A549 (cell line): Measurements from ENCODE around the gene TCF7L2. TPM values are rescaled to one million over a fixed set of nuclear protein-coding genes. Genes with fewer than 3 reads are reported as not detected.

Experiments used
- ATAC-seq, 2 experiments: fragments of 200-7000 bp in 1 of 2; fragments of >200 bp in 1 of 2; cut with Nextera tagmentation in 1 of 2; cut with Tn5 transposase in 1 of 2; 3 replicates each; pipeline versions ENCODE4 v1.8.0 to v1.9.1; 2018 to 2020; ENCODE audit warnings: mild to moderate bottlenecking in 1 of 2, moderate library complexity in 1 of 2
- CTCF ChIA-PET: fragments of 300-600 bp; sonication (Branson Sonifier 250); formaldehyde crosslinking; extraction: SDS; loops from one replicate; lab custom pipeline; 2021; ENCODE audit warnings: antibody characterized with exemption, inconsistent platforms; lab: Yijun Ruan, JAX
- POLR2A ChIA-PET: fragments of 350-600 bp; formaldehyde crosslinking; extraction: SDS; loops from one replicate; lab custom pipeline; 2021; ENCODE audit warnings: antibody characterized with exemption, inconsistent platforms; lab: Yijun Ruan, JAX
- DNase-seq, 2 experiments: peaks; one replicate each; pipeline versions ENCODE4 v3.0.0 to v3.0.0-alpha.2; 2011 to 2016; ENCODE audit warnings: low read depth in 1 of 2, low spot score in 1 of 2
- FAIRE-seq: peaks from 2 replicates; lab custom pipeline; 2011; peaks lifted over from hg19 to GRCh38; lab: Jason Lieb, UNC
- H3K27ac ChIP-seq, 2 experiments: fragments of >200 bp; sonication (Bioruptor Twin); formaldehyde crosslinking; 3 replicates each; pipeline ENCODE4 v1.5.1; 2016 to 2017
- H3K4me1 ChIP-seq: fragments of >200 bp; sonication (Bioruptor Twin); formaldehyde crosslinking; 3 replicates; pipeline ENCODE4 v1.6.1; 2016
- H3K4me2 ChIP-seq: fragments of >200 bp; sonication (Bioruptor Twin); formaldehyde crosslinking; 3 replicates; pipeline ENCODE4 v1.6.1; 2016
- H3K4me3 ChIP-seq: fragments of >200 bp; sonication (Bioruptor Twin); formaldehyde crosslinking; 3 replicates; pipeline ENCODE4 v1.5.1; 2016
- H3K9me3 ChIP-seq: fragments of >200 bp; sonication (Bioruptor Twin); formaldehyde crosslinking; 3 replicates; pipeline ENCODE4 v1.6.1; 2016
- BHLHE40 ChIP-seq: IDR thresholded peaks from 2 replicates; pipeline ENCODE4 v1.6.1; 2012; ENCODE audit warnings: low read depth, low read length, inconsistent platforms
- CBX2 ChIP-seq: fragments of 200-600 bp; sonication (generic); IDR thresholded peaks from 2 replicates; pipeline ENCODE4 v1.6.1; 2016; ENCODE audit warnings: low read depth, mild to moderate bottlenecking, borderline replicate concordance
- CEBPB ChIP-seq, 2 experiments: fragments of >200 bp in 1 of 2; sonication (Bioruptor Twin) in 1 of 2; formaldehyde crosslinking in 1 of 2; IDR thresholded peaks; 2 replicates each; pipeline ENCODE4 v1.6.1; 2012 to 2016
- CHD4 ChIP-seq: fragments of 200-600 bp; sonication (generic); IDR thresholded peaks from 2 replicates; pipeline ENCODE4 v1.6.1; 2016; ENCODE audit warnings: antibody characterized with exemption, mild to moderate bottlenecking, borderline replicate concordance
- EHF ChIP-seq: fragments of 250-450 bp; sonication (Bioruptor Pico); IDR thresholded peaks from 2 replicates; pipeline ENCODE4 v1.5.0; 2020; ENCODE audit warnings: mild to moderate bottlenecking
- EHMT2 ChIP-seq: fragments of 200-600 bp; sonication (generic); IDR thresholded peaks from 2 replicates; pipeline ENCODE4 v1.6.1; 2016; ENCODE audit warnings: antibody characterized with exemption, low read depth, mild to moderate bottlenecking, moderate library complexity
- EP300 ChIP-seq, 2 experiments: fragments of >200 bp; sonication (Bioruptor Twin); formaldehyde crosslinking; IDR thresholded peaks; 2 replicates in 1 of 2; 3 replicates in 1 of 2; pipeline ENCODE4 v1.6.1; 2016 to 2017
- FOSB ChIP-seq: fragments of 250-450 bp; sonication (Bioruptor Pico); IDR thresholded peaks from 2 replicates; pipeline ENCODE4 v1.5.0; 2020; ENCODE audit warnings: mild to moderate bottlenecking, moderate library complexity
- FOSL2 ChIP-seq, 2 experiments: fragments of 450-650 bp in 1 of 2; fragments of >200 bp in 1 of 2; sonication (Bioruptor Twin) in 1 of 2; formaldehyde crosslinking; IDR thresholded peaks; 2 replicates each; pipeline versions ENCODE4 v1.5.0 to v1.6.1; 2016 to 2020; ENCODE audit warnings: mild to moderate bottlenecking in 1 of 2, moderate library complexity in 1 of 2
- HDAC2 ChIP-seq: fragments of 200-600 bp; sonication (generic); IDR thresholded peaks from 2 replicates; pipeline ENCODE4 v1.6.1; 2016
- HEYL ChIP-seq: fragments of 250-450 bp; sonication (Bioruptor Pico); IDR thresholded peaks from 2 replicates; pipeline ENCODE4 v1.8.0; 2021; ENCODE audit warnings: mild to moderate bottlenecking, moderate library complexity
- HOXA7 ChIP-seq: fragments of 250-450 bp; sonication (Bioruptor Pico); IDR thresholded peaks from 2 replicates; pipeline ENCODE4 v1.5.0; 2020; ENCODE audit warnings: mild to moderate bottlenecking, moderate library complexity
- HOXB13 ChIP-seq: fragments of 250-450 bp; sonication (Bioruptor Pico); IDR thresholded peaks from 2 replicates; pipeline ENCODE4 v1.5.0; 2020; ENCODE audit warnings: low read depth, mild to moderate bottlenecking, moderate library complexity
- JUNB ChIP-seq: fragments of >200 bp; sonication (Bioruptor Twin); formaldehyde crosslinking; IDR thresholded peaks from 2 replicates; pipeline ENCODE4 v1.6.1; 2016
- MYC ChIP-seq: IDR thresholded peaks from 2 replicates; pipeline ENCODE4 v1.6.1; 2012; ENCODE audit warnings: mild to moderate bottlenecking, inconsistent platforms, low read length, improper control_type of control experiment, borderline replicate concordance
- POLR2A ChIP-seq: IDR thresholded peaks from 2 replicates; pipeline ENCODE4 v1.6.1; 2012; ENCODE audit warnings: mild to moderate bottlenecking, low read length
- RARB ChIP-seq: fragments of 250-450 bp; sonication (Bioruptor Pico); IDR thresholded peaks from 2 replicates; pipeline ENCODE4 v1.8.0; 2021; ENCODE audit warnings: mild to moderate bottlenecking, moderate library complexity
- SMC3 ChIP-seq: fragments of >200 bp; sonication (Bioruptor Twin); formaldehyde crosslinking; IDR thresholded peaks from 3 replicates; pipeline ENCODE4 v1.6.1; 2018; ENCODE audit warnings: inconsistent platforms
- SREBF2 ChIP-seq: fragments of 450-650 bp; IDR thresholded peaks from 2 replicates; pipeline ENCODE4 v1.6.1; 2014; ENCODE audit warnings: mild to moderate bottlenecking, moderate library complexity
- TFCP2L1 ChIP-seq: fragments of 250-450 bp; sonication (Bioruptor Pico); IDR thresholded peaks from 2 replicates; pipeline ENCODE4 v1.5.0; 2021; ENCODE audit warnings: mild to moderate bottlenecking
- TP53 ChIP-seq: fragments of 250-450 bp; sonication (Bioruptor Pico); IDR thresholded peaks from 2 replicates; pipeline ENCODE4 v1.5.0; 2021; ENCODE audit warnings: mild to moderate bottlenecking, moderate library complexity
- ZC3H11A ChIP-seq: fragments of 450-650 bp; IDR thresholded peaks from 2 replicates; pipeline ENCODE4 v1.6.1; 2014; ENCODE audit warnings: antibody characterized with exemption, mild to moderate bottlenecking
- ZSCAN20 ChIP-seq: fragments of 250-450 bp; sonication (Bioruptor Pico); IDR thresholded peaks from 2 replicates; pipeline ENCODE4 v1.8.0; 2022; ENCODE audit warnings: mild to moderate bottlenecking, moderate library complexity
- WGBS: methylation state at CpG from one replicate; pipeline ENCODE4 v1.1.6; 2017; ENCODE audit errors: missing lambda C conversion rate; 5-methylcytosine and 5-hydroxymethylcytosine counted together
- polyA plus RNA-seq, 4 experiments: library from polyadenylated mRNA; depleted of rRNA in 3 of 4; stranded (reverse); fragments of >200 nt; fragmentation: RNase III in 1 of 4; extraction: RNeasy Plus Mini Kit Qiagen cat#74134 plus additional on column Dnase treatment in 1 of 4; gene quantifications; 2 replicates in 3 of 4; 3 replicates in 1 of 4; pipeline ENCODE4 v1.2.3, GENCODE V29; 2011 to 2017
- TF ChIP-seq, protein P1 (sequence below): IDR thresholded peaks from 2 replicates; pipeline ENCODE4 v1.6.1; 2012; ENCODE audit warnings: low read depth, borderline replicate concordance
- TF ChIP-seq, protein P2 (sequence below): fragments of >200 bp; sonication (Bioruptor Twin); formaldehyde crosslinking; IDR thresholded peaks from 2 replicates; pipeline ENCODE4 v1.6.1; 2016
- TF ChIP-seq, protein P3 (sequence below): fragments of 150-350 bp; IDR thresholded peaks from 2 replicates; pipeline ENCODE4 v1.6.1; 2014; ENCODE audit warnings: low read depth, mild to moderate bottlenecking, low read length
- TF ChIP-seq, protein P4 (sequence below): fragments of >200 bp; sonication (Bioruptor Twin); formaldehyde crosslinking; IDR thresholded peaks from 3 replicates; pipeline ENCODE4 v1.5.1; 2016
- TF ChIP-seq, protein P5 (sequence below): IDR thresholded peaks from 2 replicates; pipeline ENCODE4 v1.6.1; 2012
- TF ChIP-seq, protein P6 (sequence below): IDR thresholded peaks from 2 replicates; pipeline ENCODE4 v1.6.1; 2012
- TF ChIP-seq, protein P7 (sequence below): fragments of 250-450 bp; sonication (Bioruptor Pico); IDR thresholded peaks from 2 replicates; pipeline ENCODE4 v1.5.0; 2021; ENCODE audit warnings: mild to moderate bottlenecking, moderate library complexity, borderline replicate concordance

Gene TCF7L2
- polyA plus RNA-seq, 2 of the 4 experiments (the other 2 are of a cell fraction), result 11.3 to 14.5 TPM

DNA sequence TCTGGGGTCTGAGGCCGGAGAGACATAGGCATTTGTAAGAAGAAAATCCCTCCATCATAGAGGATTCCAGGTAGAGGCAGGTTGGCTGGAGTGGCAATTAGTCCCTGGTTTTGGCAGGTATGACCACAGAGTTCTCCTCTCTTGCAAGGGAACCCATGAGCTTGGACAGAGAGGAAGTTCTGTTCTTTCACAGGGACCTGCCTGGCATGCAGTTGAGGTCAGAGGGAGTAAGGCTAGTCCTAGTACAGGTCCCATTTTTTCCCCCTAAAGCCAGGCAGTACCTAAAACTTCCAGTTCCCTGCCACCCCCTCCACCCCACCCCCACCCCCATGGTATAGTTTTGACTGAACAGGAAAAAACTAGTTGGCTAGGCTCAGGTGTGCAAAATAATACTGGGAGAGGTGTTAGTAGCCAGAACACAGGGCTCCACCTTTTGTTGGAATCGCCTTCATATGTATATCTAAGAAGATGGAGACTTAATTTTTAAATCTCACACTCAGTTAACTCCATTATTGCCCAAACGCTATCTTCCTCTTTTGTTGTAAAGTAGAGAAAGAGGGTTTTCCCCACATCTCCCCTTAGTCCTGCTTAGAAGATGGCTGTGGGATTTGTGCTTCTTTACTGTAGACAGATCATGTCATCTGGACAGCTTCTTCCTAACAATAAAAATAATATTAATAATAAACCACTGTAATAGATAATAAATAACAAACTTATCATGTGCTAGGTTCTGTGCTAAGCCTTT is 188.1 kb downstream of the TCF7L2 start:
- POLR2A ChIA-PET, result no interaction called here

DNA sequence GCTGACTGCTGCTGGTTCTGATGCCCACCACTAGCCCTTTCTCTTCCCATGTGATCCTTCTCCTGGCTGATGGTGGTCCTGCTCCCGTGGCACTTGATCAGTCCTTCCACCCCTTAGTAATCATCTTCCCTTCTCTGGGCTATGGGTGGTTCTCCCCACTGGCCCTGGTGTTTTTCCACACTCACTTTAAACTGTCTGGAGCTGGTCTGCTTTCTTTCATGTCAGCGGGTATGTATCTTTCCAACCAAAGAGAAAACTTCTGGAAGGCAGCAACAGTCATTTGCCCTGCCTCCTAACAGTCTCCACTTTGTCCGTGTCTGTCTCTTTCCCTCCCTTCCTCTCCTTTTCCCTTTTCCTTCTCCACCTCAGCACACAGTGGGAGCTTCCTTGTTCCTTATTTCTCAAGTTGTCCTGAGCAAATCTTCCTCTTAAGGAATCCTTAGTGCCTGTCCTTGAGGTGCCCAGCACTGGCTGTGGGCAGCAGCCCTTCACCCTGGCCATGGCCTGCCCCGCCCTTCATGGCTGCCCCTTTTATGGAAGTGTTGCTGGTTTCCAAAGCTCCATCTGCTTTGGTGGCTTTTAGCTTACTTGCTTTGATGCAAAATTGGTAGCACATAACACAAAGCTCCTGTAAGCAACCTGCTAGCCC is 189.0 kb downstream of the TCF7L2 start:
- peak overlapping the region in 1 of 2 experiments; percentile 64; a peak in 3 of 6 replicates for H3K27ac ChIP-seq
- ATAC-seq (peak in 1 of 2 experiments; percentile 22; a peak in 2 of 6 replicates), FAIRE-seq (no peak), DNase-seq (no peak)
- H3K9me3 ChIP-seq, result no peaks in the 10 kb centered on the region
- WGBS, result 90% methylated on average over 4 of the region's 4 CpGs
- ChIA-PET CTCF (interaction anchor here (1.2 to 1.4 kb wide), 2 partner anchors 18 to 315 kb away, joined by 3 to 5 read pairs; no protein-coding TSS in a partner anchor), POLR2A (no interaction called here)
- H3K4me2 ChIP-seq, result no peak overlapping the region
- H3K4me3 ChIP-seq, result no peak overlapping the region
- TF ChIP-seq POLR2A, result no peak
- TF ChIP-seq EP300 (IDR thresholded peaks at IDR 0.05), result no peak
- TF ChIP-seq, protein P1, sequence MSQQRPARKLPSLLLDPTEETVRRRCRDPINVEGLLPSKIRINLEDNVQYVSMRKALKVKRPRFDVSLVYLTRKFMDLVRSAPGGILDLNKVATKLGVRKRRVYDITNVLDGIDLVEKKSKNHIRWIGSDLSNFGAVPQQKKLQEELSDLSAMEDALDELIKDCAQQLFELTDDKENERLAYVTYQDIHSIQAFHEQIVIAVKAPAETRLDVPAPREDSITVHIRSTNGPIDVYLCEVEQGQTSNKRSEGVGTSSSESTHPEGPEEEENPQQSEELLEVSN, result no peak
- no peak for TF ChIP-seq CHD4
- TF ChIP-seq FOSB (CRISPR knock-in tag), result no peak
- TF ChIP-seq SMC3, result no peak
- no peak for TF ChIP-seq CBX2
- TF ChIP-seq SREBF2, result no peak
- no peak for TF ChIP-seq ZSCAN20
- TF ChIP-seq CEBPB (IDR thresholded peaks at IDR 0.05), result no peak
- no peak for TF ChIP-seq JUNB
- TF ChIP-seq, protein P2, sequence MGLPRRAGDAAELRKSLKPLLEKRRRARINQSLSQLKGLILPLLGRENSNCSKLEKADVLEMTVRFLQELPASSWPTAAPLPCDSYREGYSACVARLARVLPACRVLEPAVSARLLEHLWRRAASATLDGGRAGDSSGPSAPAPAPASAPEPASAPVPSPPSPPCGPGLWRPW, result no peak
- TF ChIP-seq EHMT2, result no peak
- TF ChIP-seq BHLHE40, result no peak
- TF ChIP-seq, protein P3, sequence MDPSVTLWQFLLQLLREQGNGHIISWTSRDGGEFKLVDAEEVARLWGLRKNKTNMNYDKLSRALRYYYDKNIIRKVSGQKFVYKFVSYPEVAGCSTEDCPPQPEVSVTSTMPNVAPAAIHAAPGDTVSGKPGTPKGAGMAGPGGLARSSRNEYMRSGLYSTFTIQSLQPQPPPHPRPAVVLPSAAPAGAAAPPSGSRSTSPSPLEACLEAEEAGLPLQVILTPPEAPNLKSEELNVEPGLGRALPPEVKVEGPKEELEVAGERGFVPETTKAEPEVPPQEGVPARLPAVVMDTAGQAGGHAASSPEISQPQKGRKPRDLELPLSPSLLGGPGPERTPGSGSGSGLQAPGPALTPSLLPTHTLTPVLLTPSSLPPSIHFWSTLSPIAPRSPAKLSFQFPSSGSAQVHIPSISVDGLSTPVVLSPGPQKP, result no peak
- no peak for TF ChIP-seq HOXB13 (CRISPR knock-in tag)
- no peak for TF ChIP-seq HDAC2
- H3K4me1 ChIP-seq, result peaks cover 27% of the 10 kb centered on the region

More for the DNA sequence above, 188.1 kb downstream of the TCF7L2 start:
- Histone ChIP-seq H3K4me3 (no peak overlapping the region), H3K4me2 (no peak overlapping the region), H3K27ac (no peak overlapping the region), H3K4me1 (peaks cover 37% of the 10 kb centered on the region), H3K9me3 (no peaks in the 10 kb centered on the region)
- CTCF ChIA-PET, result interaction anchor here (3.3 kb wide), 1 partner anchor 247 kb away, joined by 13 read pairs; no protein-coding TSS in a partner anchor
- TF ChIP-seq CBX2 (no peak), RARB (CRISPR knock-in tag) (no peak), TFCP2L1 (CRISPR knock-in tag) (no peak), TP53 (no peak), ZSCAN20 (no peak), ZC3H11A (no peak), FOSL2 (IDR thresholded peaks at IDR 0.05) (no peak), FOSL2 (CRISPR knock-in tag; IDR thresholded peaks at IDR 0.05) (no peak), EHF (CRISPR knock-in tag) (no peak), HOXB13 (CRISPR knock-in tag) (no peak), HOXA7 (CRISPR knock-in tag) (no peak), HEYL (CRISPR knock-in tag) (no peak), BHLHE40 (no peak), MYC (no peak)
- TF ChIP-seq, protein P4, sequence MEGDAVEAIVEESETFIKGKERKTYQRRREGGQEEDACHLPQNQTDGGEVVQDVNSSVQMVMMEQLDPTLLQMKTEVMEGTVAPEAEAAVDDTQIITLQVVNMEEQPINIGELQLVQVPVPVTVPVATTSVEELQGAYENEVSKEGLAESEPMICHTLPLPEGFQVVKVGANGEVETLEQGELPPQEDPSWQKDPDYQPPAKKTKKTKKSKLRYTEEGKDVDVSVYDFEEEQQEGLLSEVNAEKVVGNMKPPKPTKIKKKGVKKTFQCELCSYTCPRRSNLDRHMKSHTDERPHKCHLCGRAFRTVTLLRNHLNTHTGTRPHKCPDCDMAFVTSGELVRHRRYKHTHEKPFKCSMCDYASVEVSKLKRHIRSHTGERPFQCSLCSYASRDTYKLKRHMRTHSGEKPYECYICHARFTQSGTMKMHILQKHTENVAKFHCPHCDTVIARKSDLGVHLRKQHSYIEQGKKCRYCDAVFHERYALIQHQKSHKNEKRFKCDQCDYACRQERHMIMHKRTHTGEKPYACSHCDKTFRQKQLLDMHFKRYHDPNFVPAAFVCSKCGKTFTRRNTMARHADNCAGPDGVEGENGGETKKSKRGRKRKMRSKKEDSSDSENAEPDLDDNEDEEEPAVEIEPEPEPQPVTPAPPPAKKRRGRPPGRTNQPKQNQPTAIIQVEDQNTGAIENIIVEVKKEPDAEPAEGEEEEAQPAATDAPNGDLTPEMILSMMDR, result no peak
- TF ChIP-seq, protein P5, sequence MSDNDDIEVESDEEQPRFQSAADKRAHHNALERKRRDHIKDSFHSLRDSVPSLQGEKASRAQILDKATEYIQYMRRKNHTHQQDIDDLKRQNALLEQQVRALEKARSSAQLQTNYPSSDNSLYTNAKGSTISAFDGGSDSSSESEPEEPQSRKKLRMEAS, result no peak
- TF ChIP-seq, protein P6, sequence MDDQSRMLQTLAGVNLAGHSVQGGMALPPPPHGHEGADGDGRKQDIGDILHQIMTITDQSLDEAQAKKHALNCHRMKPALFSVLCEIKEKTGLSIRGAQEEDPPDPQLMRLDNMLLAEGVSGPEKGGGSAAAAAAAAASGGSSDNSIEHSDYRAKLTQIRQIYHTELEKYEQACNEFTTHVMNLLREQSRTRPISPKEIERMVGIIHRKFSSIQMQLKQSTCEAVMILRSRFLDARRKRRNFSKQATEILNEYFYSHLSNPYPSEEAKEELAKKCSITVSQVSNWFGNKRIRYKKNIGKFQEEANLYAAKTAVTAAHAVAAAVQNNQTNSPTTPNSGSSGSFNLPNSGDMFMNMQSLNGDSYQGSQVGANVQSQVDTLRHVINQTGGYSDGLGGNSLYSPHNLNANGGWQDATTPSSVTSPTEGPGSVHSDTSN, result no peak
- TF ChIP-seq, protein P7, sequence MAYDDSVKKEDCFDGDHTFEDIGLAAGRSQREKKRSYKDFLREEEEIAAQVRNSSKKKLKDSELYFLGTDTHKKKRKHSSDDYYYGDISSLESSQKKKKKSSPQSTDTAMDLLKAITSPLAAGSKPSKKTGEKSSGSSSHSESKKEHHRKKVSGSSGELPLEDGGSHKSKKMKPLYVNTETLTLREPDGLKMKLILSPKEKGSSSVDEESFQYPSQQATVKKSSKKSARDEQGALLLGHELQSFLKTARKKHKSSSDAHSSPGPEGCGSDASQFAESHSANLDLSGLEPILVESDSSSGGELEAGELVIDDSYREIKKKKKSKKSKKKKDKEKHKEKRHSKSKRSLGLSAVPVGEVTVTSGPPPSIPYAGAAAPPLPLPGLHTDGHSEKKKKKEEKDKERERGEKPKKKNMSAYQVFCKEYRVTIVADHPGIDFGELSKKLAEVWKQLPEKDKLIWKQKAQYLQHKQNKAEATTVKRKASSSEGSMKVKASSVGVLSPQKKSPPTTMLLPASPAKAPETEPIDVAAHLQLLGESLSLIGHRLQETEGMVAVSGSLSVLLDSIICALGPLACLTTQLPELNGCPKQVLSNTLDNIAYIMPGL, result no peak
- WGBS, result 90% methylated on average over 3 of the region's 3 CpGs
- ATAC-seq (no peak), DNase-seq (no peak), FAIRE-seq (no peak)
